HG03060 (cell line): ENCODE measurements around the gene AGAP3.

Experiments used
- ATAC-seq: cut with Tn5 transposase; IDR thresholded peaks from one replicate; pipeline ENCODE4 v1.9.1; 2021; ENCODE audit warnings: low read depth, moderate number of reproducible peaks; ENCODE audit not compliant: unreplicated experiment

AGAP3 gene

DNA sequence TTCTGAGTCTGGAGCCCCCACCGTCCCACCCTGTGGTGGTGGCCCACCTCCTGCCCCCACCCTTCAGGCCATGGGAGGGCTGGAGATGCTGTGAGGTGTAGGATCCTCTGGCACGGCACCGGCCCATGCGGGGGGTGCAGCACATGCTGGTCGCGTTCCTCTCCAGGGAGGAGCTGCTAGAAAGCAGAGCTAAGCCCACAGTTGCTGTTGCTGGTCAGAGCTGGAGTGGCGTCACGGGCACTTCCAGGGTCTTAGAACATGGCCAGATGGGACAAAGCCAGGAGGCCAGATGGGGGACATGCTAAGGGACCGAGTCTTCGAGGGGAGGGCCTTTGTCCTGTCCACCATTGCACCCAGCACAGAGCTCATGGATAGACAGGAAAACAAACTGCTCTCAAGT lies 21.6 kb downstream of the AGAP3 start:
- no peak for ATAC-seq

DNA sequence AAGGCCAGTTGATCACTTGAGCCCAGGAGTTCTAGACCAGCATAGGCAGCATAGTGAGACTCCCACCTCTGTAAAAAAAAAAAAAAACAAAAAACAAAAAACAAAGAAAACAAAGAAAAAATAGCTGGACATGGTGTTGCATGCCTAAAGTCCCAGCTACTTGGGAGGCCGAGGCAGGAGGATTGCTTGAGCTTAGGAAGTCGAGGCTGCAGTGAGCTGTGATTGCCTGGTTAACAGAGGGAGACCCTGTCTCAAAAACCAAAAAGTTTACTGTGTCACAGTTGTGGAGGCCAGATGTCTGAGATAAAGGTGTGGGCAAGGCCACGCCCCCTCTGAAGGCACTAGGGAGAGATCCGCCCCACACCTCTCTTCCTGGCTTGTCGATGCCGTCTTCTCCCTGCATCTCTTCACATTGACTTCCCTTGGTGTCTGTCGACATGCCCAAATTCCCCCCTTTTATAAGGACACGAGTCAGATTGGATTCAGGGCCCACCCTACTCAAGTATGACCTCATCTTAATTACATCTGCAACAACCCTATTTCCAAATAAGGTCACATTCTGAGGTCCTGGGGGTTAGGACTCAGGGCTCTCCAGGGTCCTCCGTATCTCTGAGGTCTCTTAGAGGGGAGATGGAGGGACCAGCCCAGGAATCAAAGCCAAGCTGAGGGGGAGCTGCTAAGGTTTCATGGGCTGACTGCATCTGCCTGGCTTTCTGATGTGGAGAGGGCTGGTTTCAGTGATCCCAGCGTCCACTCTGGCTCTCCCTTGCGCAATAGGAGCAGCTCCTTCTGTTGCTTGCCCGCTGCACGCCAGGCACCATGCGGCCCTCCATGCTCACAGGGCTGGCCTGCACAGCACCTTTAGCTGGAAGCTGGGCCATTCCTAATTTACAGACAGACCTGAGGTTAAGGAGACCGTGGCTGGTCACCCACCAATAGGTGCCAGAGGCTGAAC lies 23.1 kb downstream of the AGAP3 start:
- no peak for ATAC-seq

DNA sequence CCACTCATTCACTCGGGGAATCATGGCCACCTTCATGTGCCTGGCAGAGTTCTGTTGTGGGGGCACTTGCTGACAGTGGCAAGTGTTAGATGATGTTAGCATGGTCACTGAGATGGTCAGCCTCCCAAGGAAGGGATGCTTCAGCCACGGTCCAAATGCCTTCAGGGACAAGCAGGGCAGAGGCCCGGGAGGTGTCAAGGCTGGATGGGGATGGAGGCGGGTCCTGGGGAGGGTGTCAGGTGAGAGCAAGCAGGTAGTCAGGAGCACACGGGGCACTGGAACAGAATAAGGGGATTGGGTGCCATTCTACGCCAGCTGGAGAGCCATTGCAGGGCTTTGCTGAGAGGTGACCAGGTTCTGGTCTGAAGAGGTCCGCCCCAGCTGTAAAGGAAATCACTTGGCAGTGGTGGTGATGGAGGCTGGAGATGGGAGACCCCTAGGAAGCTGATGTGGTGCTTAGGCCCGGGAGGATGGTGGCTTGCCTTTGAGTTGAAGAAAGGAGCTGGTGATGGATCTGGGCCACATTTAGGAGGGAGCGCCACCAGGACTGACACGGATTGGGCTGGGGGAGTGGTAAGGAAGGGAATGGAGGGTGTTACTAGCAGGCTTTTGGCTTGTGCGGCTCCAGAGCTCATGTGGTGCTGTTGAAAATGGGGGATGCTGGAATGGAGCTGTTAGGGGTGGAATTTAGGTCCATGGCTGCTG lies 24.1 kb downstream of the AGAP3 start:
- no peak for ATAC-seq

DNA sequence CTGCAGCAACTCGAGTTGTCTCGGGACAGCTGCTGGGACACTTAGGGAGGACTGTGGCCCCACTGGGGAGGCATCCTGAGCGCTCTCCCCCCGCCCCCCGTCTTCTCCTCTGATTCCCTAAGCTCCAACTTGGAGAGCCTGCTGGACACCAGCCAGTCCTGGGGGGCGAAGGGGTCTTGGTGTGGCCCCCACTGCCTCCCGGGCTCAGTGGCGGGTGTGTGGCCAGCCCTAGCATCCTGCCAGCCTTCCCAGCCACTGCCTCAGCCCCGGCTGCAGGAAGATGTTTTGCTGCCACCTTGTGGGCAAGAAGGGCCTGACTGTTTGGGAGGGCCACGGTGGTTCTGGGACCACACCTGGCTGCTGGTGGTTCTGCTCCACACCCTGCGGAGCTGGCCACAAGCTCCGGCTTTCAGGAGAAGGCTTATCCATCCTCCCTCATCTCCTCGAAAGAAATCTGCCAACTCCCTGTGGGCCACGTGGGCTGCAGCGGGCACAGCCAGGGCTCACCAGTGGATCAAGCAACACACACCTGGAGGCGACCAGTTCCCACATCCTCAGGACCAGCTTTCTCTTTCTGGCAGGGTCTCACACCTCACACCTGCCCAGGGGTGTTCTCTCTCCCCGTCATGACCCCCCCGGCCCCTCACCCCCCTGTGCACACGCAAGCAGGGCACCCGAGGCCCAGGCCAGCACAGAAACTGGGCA lies 24.8 kb downstream of the AGAP3 start:
- peak; percentile 49 for ATAC-seq

DNA sequence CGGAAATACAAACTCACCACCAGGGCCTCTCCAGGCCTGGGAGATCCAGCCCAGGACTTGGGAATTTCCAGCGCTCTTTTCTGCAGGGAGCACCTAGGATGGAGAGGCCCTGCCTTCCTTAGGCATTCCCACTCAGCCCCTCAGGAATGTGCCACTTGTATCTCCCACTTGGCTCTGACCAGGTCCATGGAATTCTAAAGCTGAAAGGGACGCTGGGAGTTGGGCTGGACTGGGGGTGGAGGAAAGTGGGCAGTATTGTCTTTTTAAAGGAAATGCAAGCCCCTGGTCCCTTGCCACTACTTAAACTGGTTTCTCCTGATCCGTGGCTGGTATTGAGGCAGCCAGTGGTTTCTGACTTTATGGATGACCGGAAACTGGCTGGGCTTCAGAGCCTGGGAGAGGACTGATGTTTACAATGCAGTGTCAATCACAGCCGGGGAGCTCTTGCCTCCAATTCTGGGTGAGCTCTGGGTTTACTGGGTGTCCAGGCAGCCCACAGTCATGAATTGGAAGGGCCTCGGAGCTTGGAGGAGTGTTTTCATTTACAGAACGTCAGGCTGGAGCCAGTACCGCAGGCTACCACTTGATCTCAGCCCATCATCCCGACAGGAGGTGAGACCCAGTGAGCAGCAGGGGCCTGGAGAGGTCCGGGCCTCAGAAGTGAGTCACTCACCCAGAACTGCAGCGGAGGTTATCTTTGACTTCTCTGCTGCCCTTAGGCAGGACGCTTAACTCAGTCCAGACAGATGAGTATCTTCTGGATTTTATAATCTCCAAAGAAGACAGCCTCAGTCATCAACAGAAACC lies 27.3 kb downstream of the AGAP3 start:
- no peak for ATAC-seq

DNA sequence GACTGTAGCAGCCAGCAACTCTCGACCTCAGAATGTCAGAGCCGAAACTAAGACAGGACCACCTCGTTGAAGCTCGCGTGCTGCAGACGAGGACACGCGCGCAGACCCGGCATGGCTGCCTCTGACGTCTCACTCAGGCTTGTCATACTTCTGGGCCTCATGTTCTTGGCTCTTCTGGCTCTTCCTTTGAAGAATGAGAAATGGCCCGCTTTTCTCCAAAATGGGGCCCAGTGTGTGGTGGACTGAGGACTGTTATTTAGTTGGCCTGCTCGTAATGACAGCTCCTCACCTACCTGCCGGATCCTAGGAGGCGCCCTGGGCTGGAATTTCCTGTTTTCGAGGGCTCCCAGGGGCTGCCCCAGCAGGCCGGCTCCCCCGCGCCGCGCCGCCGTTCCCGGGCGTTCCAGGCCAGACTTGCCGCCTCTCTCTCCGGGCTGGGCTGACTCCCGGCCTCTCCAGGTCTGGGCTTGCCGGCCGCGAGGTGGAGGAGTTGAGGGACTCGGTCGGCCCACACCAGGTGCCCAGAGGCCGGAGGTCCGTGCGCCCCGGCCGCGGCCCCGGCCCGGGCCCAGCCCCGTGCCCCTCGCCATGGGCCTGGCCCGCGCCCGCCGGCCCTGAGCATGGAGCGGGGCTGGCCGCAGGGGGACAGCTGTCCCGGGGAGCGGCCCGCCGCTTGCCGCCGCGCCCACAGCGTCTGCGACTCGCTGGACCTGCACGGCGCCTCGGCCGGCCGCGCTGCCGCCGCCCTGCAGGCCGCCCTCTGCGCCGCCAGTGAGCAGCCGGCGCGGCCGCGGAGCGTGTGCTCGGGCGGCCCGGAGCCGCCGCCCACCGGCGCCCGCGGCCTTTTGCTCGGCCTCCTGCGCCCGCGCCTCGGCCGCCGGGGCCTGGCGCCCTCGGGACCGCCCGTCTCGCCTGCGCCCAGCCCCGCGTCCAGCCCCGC lies 28.1 kb downstream of the AGAP3 start:
- no peak for ATAC-seq

DNA sequence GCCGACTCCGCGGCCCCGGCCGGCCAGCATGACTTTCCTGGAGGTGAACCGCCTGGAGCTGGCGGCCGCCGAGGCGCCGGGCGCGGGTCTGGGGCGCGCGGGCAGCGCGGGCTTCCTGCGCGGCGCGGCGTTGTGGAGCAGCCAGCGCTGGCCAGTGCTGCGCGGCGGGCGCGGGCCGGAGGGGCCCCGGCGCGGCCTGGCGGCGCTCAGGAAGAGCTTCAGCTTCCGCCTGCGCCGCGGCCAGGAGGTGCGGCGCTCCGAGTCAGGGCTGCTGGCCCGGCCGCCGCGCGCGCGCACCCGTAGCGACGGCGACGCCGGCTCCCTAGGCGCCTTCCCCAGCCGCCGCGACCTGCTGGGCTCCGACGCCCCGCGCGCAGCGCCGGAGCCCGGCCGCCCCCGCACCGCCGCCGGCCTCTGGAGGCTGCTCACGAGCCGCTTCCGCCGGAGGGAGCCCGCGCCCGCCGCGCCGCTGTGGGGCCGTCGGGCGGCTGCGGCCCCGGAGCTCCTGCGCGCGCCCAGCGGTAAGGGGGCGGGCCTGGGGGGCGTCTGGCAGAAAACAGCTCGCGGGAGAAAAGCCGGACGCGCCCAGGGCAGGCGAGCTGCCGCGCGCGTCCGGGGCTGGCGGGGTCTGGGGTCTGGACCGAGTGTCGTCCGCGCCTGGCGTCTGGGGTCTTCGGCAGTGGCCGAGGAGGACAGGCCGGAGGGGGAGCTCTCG lies 29.0 kb downstream of the AGAP3 start:
- ATAC-seq: no peak

DNA sequence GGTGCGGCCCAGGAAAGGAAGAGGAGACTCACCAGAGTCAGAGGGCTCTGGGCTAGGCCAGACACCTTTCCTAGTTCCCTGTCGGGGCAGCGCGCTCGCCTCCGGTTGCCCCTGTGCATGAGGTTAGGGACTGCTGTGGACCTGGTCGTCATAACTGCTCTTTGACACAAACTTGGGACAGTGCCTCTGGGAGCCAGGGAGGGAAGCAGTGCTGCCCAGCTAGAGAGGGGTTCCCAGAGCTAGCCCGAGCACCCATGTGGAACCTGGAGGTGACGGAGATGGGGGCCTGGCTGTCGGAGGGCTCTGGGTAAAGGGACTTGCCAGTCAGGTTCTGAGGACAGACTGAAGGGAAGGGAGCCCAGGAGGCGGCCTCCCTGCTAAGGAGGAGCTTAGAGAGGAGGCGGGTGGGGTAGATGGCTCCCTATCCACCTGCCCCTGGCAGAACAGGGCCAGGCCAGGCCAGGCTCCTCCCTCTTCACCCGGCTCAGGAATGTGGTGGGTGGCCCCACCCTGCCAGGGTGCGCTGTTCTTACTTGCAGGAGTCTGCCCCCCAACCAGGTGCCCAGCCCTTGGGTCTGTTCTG lies 29.7 kb downstream of the AGAP3 start:
- ATAC-seq: no peak

DNA sequence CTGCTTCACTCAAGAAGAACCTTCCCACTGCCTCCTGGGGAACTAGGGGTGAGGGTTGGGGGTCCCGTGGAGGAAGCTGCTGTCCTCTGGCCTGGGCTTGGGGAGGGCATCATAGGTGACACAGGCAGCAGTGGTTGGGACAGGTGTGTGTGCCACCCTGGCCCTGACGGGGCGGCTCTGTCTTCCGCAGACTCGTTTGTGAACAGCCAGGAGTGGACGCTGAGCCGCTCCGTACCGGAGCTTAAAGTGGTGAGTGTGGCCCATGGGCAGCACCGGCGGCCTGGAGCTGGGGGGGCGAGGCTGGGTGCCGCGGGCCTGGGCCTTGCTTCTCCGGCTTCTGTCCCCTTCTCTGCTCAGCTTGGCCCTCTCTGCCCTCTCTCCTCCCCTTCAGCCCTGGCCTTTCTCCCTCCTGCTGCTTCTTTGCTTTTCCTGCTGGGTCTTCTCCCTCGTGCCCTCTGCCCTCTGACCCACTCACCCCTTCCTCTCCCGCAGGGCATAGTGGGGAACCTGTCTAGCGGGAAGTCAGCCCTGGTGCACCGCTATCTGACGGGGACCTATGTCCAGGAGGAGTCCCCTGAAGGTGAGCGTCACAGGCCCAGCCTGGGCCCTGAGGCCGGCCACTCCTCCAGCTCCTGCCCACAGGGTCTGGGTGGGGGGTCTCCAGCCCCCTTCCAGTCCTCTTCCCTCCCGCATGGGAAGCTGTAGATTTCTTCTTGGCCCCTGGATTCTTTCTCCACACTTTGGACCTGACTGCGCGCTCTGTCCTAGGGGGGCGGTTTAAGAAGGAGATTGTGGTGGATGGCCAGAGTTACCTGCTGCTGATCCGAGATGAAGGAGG lies 30.5 kb downstream of the AGAP3 start:
- no peak for ATAC-seq

DNA sequence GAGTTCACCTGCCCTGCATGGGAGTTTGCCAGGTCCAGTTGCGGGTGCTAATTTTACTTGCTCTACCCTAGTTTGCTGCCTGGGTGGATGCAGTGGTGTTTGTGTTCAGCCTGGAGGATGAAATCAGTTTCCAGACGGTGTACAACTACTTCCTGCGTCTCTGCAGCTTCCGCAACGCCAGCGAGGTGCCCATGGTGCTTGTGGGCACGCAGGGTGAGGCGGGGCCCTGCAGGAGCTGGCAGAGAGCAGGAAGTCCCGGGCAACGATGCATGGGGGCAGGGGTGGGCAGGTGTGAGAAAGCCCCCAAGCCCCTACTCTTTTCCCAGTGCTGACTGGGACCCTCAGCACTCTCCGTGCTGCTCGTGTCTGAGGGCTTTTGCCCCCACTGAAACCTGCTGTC lies 31.3 kb downstream of the AGAP3 start:
- no peak for ATAC-seq

DNA sequence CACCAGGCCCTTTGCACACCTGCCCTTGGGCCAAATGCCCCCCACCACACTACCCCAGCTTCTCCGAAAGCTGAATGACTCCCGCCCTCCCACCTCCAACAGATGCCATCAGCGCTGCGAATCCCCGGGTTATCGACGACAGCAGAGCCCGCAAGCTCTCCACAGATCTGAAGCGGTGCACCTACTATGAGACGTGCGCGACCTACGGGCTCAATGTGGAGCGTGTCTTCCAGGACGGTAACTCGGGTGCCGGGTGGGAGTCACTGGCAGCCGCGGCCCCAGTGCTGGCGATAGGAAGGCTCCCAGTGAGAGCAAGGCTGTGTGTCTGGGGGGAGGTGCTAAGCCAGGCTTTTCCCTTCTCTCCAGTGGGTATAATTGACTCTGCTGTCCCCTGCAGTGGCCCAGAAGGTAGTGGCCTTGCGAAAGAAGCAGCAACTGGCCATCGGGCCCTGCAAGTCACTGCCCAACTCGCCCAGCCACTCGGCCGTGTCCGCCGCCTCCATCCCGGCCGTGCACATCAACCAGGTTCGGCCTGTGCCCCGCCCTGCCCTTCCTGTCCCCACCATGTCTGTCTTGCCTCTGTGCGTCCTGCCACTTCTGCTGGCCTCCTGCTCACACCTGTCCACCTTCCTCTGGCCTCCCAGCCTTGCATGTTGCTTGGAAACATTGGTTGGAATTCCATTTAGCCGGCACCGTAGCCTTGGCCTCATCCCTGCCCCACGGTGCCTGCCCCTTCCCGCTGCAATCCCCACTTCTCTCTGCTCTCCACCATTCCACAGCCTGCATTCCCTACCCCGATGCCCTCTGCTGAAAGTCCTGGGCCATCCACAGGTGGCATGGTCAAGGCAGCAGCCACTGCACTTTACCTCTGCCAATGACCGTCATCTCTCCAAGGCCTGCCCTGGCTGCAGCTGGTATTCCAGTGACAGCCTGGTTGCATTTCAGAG lies 32.1 kb downstream of the AGAP3 start:
- ATAC-seq: no peak

DNA sequence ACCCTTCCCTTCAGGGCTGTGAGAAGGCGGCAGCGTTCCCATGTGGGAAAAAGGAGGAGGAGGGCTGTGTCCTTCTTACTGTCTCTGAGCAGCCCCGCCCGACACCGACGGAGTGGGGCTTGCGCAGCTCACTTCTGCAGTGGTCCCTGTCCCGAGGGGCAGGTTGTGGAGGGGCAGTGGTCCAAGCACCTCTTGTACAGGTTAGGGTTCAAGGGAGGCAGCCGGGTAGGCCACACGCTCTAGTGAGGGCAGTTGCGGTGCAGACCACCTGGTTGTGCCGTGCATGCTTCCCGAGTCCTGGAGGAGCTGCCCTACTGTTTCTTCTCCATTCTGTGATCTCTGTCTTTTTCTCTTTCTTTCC lies 32.8 kb downstream of the AGAP3 start:
- ATAC-seq: no peak

DNA sequence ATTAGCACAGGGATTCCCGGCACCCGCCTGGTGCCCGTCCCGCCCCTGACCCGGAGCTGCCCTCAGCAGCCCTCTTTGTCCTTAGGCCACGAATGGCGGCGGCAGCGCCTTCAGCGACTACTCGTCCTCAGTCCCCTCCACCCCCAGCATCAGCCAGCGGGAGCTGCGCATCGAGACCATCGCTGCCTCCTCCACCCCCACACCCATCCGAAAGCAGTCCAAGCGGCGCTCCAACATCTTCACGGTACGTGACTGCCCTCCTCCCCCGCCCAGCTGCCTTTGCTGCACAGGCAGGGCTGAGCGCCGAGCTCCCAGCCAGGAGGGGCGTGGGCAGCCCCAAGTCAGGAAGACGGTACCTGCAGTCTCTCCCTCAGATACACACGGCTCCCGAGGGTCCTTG lies 33.6 kb downstream of the AGAP3 start:
- no peak for ATAC-seq

DNA sequence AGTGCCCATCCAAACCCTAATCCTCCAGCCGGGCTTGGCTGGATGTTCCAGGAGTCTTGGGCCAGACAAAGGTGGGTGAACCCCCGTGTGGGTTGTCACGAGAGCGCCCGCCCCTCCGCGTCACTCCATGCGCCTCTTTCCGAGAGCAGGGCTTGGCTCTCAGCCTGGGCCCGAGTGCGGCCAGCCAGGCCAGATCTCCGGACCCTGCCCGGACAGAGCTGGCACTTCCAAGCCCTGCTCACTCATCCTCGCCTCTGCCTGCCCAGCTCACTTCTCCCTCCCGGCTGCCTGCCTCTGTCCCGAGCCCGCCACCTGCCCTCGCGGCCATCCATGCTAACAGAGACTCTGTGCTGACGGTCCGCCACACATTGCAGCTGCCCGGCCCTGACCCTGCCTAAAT lies 34.6 kb downstream of the AGAP3 start:
- no peak for ATAC-seq

DNA sequence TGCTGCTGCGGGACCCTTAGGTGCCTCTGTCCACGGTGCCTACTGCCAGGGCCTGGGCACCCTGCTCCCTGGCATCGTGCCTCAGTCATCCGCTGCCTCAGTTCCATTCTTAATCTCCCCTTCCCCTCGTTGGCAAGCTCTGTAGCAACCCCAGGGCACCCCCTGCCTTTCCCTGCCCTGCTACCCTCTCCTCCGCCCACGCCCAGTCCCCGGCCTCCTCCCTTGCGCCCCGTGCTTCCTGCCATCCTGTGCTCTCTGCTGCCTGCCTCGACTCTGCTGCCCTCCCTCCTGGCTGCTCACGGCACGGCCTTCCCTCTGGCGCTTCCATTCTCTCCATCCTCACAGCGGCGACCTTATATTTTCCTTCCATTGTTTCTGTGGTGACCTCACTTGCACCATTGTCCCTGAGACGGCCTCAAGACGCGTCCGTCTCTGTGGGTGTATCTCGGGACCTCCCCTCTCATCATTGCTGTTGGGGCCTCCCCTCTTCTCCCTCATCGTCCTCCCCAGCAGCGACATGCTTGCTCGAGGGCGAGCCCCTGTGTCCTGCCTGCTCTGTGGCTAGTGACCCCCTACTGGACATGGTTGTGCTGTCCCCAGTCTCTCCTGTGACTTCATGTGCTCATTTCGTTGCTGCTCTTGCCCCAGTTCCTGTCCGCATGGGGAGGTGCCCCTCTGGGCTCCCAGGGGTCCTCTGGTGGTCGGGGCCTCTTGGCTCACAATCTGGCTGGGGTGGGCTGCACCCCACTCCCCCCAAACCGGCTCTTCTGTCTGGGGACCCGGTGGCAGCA lies 35.3 kb downstream of the AGAP3 start:
- no peak for ATAC-seq

DNA sequence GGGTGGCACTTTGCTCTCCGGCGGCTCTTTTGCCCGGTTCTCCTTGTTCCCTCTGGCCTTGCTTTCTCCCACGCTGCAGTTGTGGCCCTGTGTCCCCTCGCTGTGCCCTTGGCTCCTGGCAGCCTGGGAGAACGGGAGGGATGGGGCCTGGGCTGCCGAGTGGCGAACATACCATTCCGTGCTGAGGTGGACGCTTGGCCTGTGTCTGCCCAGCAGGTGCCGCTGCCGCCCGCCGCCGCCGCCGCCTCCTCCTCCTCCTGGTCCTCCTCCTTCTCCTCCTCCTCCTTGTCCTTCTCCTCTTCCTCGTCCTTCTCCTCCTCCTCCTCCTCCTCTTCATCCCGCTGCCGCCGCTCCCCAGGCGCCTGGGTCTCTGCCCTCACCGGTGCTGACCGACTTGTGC lies 36.0 kb downstream of the AGAP3 start:
- ATAC-seq: no peak
